Stimulated activated CD4-positive, alpha-beta T cell treated with anti-CD3 and anti-CD28 coated beads, Interleukin-1b, Interleukin-23, amount 100 ng/mL, for 48 hours (primary cell): Measurements from ENCODE around the gene ZNF595.
A peak's percentile ranks its signal among the peaks of the same experiment; 100 is the strongest.
"Not testable (repeated sequence)": the region's sequence is repeated elsewhere in the genome, so short reads cannot be mapped to it uniquely, and the experiment has no call there.

ENCODE experiments used
- DNase-seq: peaks from one replicate; pipeline ENCODE4 v3.0.0-alpha.2; 2020

ZNF595 gene

DNA sequence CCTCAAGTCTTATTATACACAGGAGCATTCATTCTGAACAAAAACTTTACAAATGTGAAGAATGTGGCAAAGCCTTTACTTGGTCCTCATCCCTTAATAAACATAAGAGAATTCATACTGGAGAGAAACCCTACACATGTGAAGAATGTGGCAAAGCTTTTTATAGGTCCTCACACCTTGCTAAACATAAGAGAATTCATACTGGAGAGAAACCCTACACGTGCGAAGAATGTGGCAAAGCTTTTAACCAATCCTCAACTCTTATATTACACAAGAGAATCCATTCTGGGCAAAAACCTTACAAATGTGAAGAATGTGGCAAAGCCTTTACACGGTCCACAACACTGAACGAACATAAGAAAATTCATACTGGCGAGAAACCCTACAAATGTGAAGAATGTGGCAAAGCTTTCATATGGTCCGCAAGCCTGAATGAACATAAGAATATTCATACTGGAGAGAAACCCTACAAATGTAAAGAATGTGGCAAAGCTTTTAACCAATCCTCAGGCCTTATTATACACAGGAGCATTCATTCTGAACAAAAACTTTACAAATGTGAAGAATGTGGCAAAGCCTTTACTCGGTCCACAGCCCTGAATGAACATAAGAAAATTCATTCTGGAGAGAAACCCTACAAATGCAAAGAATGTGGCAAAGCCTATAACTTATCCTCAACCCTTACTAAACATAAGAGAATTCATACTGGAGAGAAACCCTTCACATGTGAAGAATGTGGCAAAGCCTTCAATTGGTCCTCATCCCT is 33.6 kb downstream of the ZNF595 start:
- not testable (repeated sequence) for DNase-seq

- no peak for DNase-seq
These were observed 45.3 kb downstream of the ZNF595 start for GRCh38 chr4:98386-98785.

DNA sequence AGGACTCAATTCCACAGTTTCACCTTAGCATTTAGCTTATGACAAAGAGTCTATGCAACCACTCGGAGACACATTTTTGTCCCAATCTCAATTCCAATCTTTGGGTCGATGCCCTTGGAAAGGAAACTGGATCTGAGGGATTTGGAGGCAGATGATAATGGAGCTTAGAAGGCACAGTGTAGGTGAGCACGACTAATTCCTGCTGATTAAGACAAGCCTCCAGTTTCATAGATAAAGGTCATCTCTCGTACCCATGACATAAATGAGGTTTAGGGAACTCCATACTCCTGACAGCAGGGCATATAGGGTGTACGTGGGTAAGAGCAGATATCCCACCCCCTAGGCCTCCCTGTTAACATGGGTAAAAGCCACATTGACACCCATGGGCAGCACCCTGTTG is 46.7 kb downstream of the ZNF595 start:
- no peak for DNase-seq

GRCh38 chr4:107083-107443 is 53.9 kb downstream of the ZNF595 start:
- DNase-seq = no peak

GRCh38 chr4:107444-108429 is 54.6 kb downstream of the ZNF595 start:
- no peak for DNase-seq

DNA sequence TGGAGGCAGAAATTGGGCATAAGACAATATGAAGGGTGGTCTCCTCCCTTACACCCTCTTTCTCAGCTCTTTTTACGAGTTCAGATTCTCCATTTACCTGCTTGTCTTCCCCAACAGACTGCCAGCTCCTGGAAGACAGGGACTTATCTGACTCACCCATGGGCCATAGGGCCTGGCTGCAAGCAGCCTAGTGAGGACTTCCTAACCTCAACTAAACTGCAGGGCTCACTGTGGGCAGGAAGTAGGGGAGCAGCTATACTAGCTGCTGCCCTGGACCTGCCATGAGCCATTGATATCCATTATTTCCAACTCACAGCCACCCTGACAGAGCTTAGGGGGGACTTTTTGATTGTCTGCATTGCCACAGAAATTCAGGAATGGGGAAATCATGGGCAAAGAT is 59.6 kb downstream of the ZNF595 start:
- DNase-seq = no peak

DNA sequence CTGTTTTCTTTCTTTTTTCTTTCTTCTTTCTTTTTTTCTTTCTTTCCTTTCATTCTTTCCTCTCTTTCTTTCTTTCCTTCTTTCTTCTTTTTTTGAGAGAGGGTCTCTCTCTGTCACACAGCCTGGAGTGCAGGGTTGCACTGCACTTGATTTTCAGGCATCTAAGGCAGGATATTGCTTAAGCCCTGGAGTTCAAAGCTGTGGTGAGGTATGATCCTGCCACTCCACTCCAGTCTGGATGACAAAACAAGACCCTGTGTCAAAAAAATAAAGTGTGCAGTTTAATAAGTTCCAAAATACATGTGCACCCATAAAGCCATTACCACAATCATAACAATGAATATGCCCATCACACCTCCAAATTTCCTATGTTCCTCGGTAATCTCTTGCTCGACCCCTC is 60.6 kb downstream of the ZNF595 start:
- DNase-seq = no peak

- DNase-seq = no peak
These were observed 61.0 kb downstream of the ZNF595 start for GRCh38 chr4:114149-114548.

DNA sequence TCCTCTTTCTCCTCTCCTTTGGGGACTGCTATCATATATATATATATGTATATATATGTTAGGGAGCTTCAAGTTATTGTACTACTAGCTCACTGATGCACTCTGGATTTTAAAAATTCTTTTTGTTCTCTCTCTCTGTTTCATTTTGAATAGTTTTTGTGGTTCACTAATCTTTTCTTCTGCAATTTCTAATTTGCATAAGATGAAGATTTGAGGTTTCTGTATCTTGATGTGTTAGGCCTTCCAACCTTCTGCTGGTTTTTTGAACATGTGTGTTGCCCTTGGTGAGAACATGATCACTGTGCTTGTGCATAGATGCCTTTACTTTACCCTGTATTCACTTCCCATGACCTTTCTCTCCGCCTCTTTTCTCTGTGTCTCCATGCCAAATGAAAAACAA is 63.4 kb downstream of the ZNF595 start:
- no peak for DNase-seq

GRCh38 chr4:120616-121015 is 67.5 kb downstream of the ZNF595 start:
- DNase-seq = no peak

- no peak for DNase-seq
These were observed 68.4 kb downstream of the ZNF595 start for GRCh38 chr4:121408-122084.

DNA sequence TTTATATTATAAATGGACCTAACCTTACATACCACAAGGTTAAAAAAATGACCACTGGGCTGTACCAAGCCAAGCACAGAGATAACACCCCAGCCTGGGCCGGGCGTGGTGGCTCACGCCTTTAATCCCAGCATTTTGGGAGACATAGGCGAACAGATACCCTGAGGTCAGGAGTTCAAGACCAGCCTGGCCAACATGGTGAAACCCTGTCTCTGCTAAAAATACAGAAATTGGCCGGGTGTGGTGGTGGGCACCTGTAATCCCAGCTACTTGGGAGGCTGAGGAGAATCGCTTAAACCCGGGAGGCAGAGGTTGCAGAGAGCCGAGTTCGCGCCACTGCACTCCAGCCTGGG is 70.8 kb downstream of the ZNF595 start:
- not testable (repeated sequence) for DNase-seq

GRCh38 chr4:124275-125081 is 71.4 kb downstream of the ZNF595 start, which contains the start of gene ZNF718:
ZNF718 (plus strand) TSS chr4:124501; CDS start chr4:124671, 170 bp downstream.
- peak; percentile 95 for DNase-seq

- peak; percentile 36 for DNase-seq
These were observed 72.1 kb downstream of the ZNF595 start for GRCh38 chr4:125091-125771.

DNA sequence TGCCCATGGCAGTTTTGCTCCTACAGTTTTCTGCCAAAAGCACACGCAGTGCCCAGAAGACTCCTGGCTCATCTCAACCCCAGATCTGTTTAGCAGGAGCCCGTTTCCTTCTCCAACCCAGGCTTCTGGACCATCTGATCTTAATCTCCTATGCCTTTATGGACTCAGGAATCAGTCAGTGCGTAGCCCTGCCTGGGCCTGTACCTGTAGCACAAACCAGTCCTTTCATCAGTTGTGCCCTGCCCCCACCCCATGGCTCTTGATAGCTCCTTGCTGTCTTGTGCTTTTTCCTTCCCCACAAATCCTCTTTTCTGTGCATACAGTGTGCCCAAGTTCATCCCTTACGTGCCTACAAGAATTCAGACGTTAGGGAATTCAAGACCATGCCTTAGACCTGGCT is 72.7 kb downstream of the ZNF595 start:
- DNase-seq = no peak

DNA sequence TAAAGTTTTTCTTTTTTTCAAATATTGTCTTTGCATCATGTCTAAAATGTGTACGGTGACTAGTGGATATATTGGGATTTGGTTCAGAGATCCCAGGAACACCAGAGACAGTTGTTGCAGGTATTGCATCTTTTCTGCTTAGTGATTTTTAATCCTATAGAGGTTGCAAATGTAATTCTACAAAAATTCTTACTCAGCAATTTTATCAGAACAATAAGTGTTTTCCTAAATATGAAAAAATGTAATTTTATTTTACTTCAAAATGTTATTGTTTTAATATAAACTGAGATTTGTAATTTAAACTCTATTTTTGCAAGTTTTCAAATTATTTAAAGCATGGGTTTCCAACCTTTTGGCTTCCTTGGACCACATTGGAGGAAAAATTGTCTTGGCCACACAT is 79.4 kb downstream of the ZNF595 start:
- no peak for DNase-seq
